ENCODE measurements around the gene CD40LG.

Gene CD40LG

DNA sequence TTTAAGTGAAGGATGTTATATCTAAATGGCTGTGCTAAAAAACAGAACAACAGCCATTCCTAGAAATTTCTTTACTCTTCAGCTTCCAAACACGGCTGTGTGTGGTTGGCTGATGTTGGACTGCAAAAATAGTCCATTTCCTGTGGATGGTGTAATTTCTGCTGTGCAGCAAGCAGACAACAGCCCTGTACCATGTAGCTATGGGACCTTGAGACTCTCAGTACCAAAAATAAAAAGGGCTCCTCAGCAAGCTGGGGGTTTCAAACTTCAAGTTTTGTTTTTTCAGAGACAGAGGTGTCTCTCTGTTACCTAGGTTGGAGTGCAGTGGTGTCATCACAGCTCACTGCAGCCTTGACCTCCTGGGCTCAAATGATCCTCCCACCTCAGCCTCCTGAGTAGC lies 18.1 kb downstream of the CD40LG start:
- Histone ChIP-seq H3K27me3 (ENCODE audit: control insufficient read depth in 1 of 2, insufficient read depth in 2 of 2, low read length in 2 of 2) (no peaks in the 10 kb centered on the region), H3K9ac (ENCODE audit: low read depth in 1 of 2, low read length in 2 of 2) (no peak overlapping the region), H3K27ac (ENCODE audit: low read depth, low read length) (no peak overlapping the region), H3K4me1 (ENCODE audit: control insufficient read depth in 1 of 2, insufficient read depth in 2 of 2, low read length in 2 of 2) (no peaks in the 10 kb centered on the region), H3K36me3 (ENCODE audit: control insufficient read depth in 1 of 2, insufficient read depth in 2 of 2, low read length in 2 of 2) (no peaks in the 10 kb centered on the region), H3K4me3 (ENCODE audit: low read depth in 1 of 2, low read length in 2 of 2) (no peak overlapping the region), H3K9me3 (ENCODE audit: control insufficient read depth in 1 of 2, low read length in 2 of 2) (no peaks in the 10 kb centered on the region)

DNA sequence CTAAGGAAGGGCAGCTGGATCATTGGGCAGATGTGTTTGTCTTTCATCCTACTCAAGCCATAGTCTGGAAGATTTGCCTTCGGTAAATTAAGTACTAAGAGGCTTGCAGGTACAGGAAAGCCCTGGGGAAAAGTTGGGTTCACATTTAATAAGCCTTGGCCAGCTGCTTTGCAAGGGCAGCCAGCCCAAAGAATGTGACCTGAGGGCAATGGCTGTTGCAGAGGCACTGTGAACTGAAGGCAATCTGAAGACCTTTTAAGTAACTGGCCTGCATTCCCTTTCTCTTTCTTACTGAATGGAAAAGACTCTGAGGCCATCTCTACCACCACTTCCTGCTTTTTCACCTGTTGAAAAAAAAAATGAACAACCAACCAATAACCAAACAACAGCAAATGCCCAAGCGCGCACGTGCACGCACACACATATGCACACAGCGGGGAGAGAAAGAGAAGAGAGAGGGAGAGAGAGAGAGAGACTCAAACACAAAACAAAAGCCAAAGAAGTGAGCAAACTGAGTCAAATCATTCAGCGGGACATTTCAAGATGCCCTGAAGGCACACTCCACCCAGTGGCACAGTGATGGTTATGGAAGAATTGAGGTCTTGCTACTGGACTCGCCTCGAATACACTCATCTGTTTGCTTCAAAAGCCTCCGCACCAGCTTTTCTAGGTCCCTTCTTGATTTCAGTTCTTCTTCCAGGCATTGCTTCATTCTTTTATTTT lies 19.6 kb downstream of the CD40LG start:
- H3K4me1 ChIP-seq (ENCODE audit: control insufficient read depth in 1 of 2, insufficient read depth in 2 of 2, low read length in 2 of 2): no peaks in the 10 kb centered on the region
- no peaks in the 10 kb centered on the region for H3K27me3 ChIP-seq (ENCODE audit: control insufficient read depth in 1 of 2, insufficient read depth in 2 of 2, low read length in 2 of 2)
- no peaks in the 10 kb centered on the region for H3K9me3 ChIP-seq (ENCODE audit: control insufficient read depth in 1 of 2, low read length in 2 of 2)
- H3K27ac ChIP-seq (ENCODE audit: low read depth, low read length): no peak overlapping the region
- H3K9ac ChIP-seq (ENCODE audit: low read depth in 1 of 2, low read length in 2 of 2): no peak overlapping the region
- H3K4me3 ChIP-seq (ENCODE audit: low read depth in 1 of 2, low read length in 2 of 2): no peak overlapping the region
- no peaks in the 10 kb centered on the region for H3K36me3 ChIP-seq (ENCODE audit: control insufficient read depth in 1 of 2, insufficient read depth in 2 of 2, low read length in 2 of 2)

DNA sequence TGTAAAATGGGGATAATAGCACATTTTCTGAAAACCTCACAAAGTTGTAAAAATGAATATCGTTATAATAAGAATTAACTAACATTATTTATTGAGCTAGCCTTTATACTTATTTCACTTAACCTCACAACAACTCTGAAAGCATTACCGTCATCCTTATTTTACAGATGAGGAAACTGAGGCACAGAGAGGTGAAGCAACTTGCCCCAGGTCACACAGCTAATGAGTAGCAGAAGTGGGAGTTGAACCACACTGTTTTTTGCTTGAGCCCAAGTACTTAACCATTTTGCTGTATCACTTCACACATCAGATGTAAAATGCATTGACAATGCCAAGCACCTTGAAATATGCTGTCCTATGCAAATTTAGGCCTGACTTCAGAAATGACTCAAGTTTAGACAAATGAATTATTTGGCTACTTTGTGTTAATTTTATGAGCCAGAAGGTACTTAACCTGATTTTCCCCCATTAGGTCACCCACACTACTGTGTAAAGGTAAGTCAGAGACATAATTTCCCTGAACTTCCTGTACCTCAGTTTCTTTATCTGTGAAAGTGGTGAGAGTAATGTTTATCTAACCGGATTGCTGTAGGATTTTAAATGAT lies 23.1 kb downstream of the CD40LG start:
- Histone ChIP-seq H3K27ac (ENCODE audit: low read depth, low read length) (no peak overlapping the region), H3K9ac (ENCODE audit: low read depth in 1 of 2, low read length in 2 of 2) (no peak overlapping the region), H3K36me3 (ENCODE audit: control insufficient read depth in 1 of 2, insufficient read depth in 2 of 2, low read length in 2 of 2) (no peaks in the 10 kb centered on the region), H3K9me3 (ENCODE audit: control insufficient read depth in 1 of 2, low read length in 2 of 2) (no peaks in the 10 kb centered on the region), H3K27me3 (ENCODE audit: control insufficient read depth in 1 of 2, insufficient read depth in 2 of 2, low read length in 2 of 2) (no peaks in the 10 kb centered on the region), H3K4me3 (ENCODE audit: low read depth in 1 of 2, low read length in 2 of 2) (no peak overlapping the region), H3K4me1 (ENCODE audit: control insufficient read depth in 1 of 2, insufficient read depth in 2 of 2, low read length in 2 of 2) (no peaks in the 10 kb centered on the region)

DNA sequence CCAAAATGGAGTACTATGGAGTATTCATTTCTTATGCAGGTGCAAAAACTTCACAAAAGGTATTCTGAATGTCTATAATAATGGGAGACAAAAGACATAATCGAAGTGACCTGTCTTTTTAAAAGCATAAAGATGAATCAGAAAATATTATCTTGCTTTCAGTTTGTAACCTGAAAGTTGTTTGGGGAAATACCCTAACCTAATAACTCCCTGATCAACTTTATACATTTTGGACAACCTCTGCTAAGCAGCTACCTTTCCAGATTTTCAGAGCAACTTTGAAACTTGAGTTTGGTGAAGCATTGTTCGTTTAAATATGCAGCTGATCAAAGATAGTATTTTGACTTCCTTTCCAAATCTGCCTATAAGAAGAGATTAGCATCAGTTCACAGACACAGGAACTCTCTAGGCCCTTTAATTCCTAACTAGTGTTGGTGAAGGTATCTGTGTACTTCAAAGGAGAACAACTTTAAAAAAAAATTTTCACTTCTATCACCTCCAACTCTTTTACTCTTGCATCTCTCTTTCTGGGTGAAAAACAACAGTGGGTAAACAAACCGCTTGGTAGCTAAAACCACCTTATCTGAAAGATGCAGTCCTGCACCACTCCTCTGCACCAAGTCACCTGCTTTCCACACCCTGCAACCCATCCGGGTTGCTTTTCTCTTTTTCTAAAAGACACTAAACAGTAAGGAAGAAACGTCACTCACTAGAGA lies 26.5 kb downstream of the CD40LG start:
- no peak overlapping the region for H3K9ac ChIP-seq (ENCODE audit: low read depth in 1 of 2, low read length in 2 of 2)
- no peaks in the 10 kb centered on the region for H3K36me3 ChIP-seq (ENCODE audit: control insufficient read depth in 1 of 2, insufficient read depth in 2 of 2, low read length in 2 of 2)
- H3K27me3 ChIP-seq (ENCODE audit: control insufficient read depth in 1 of 2, insufficient read depth in 2 of 2, low read length in 2 of 2): no peaks in the 10 kb centered on the region
- no peaks in the 10 kb centered on the region for H3K4me1 ChIP-seq (ENCODE audit: control insufficient read depth in 1 of 2, insufficient read depth in 2 of 2, low read length in 2 of 2)
- H3K27ac ChIP-seq (ENCODE audit: low read depth, low read length): no peak overlapping the region
- no peak overlapping the region for H3K4me3 ChIP-seq (ENCODE audit: low read depth in 1 of 2, low read length in 2 of 2)
- no peaks in the 10 kb centered on the region for H3K9me3 ChIP-seq (ENCODE audit: control insufficient read depth in 1 of 2, low read length in 2 of 2)

DNA sequence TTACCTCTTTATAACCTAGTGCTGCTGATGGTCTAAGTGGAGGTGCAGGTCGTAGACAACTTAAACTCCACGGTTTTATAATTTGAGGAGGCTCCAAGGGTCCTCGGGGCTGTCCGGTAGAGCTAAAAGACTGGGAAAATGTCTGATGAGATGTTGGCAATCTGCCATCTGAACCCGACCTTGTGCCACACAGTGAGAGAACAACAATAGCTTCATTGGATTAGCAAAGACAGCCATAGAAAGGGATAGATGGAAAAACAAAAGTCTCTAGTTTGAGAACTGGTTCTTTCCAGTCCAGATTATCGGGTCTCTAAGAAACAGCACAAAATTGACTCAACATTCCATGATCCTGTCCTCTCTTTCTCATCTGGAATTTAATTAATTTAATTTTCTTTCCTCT lies 31.6 kb downstream of the CD40LG start:
- Histone ChIP-seq H3K4me3 (ENCODE audit: low read depth in 1 of 2, low read length in 2 of 2) (no peak overlapping the region), H3K9me3 (ENCODE audit: control insufficient read depth in 1 of 2, low read length in 2 of 2) (no peaks in the 10 kb centered on the region), H3K4me1 (ENCODE audit: control insufficient read depth in 1 of 2, insufficient read depth in 2 of 2, low read length in 2 of 2) (no peaks in the 10 kb centered on the region), H3K27ac (ENCODE audit: low read depth, low read length) (no peak overlapping the region), H3K36me3 (ENCODE audit: control insufficient read depth in 1 of 2, insufficient read depth in 2 of 2, low read length in 2 of 2) (no peaks in the 10 kb centered on the region), H3K27me3 (ENCODE audit: control insufficient read depth in 1 of 2, insufficient read depth in 2 of 2, low read length in 2 of 2) (no peaks in the 10 kb centered on the region), H3K9ac (ENCODE audit: low read depth in 1 of 2, low read length in 2 of 2) (no peak overlapping the region)

DNA sequence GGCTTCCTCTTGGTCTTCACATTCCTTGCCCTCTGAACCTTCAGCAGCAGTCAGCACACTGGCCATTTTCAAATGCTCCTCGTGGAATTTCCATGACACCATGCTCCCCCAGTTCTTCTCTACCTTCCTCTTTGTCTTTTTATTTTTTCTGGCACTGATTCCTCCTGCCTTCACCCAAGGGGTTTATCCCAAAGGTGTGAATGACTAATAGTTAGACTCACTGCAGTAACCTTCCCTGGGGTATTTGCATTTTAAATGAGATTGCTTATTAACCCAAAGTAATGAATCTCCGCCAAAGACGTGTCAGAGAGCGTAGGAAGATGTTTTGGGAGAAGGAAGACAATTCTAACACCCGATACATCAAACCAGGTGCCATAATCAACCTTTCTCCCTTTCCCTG lies 36.2 kb downstream of the CD40LG start:
- Histone ChIP-seq H3K9me3 (ENCODE audit: control insufficient read depth in 1 of 2, low read length in 2 of 2) (no peaks in the 10 kb centered on the region), H3K27ac (ENCODE audit: low read depth, low read length) (no peak overlapping the region), H3K36me3 (ENCODE audit: control insufficient read depth in 1 of 2, insufficient read depth in 2 of 2, low read length in 2 of 2) (no peaks in the 10 kb centered on the region), H3K4me3 (ENCODE audit: low read depth in 1 of 2, low read length in 2 of 2) (no peak overlapping the region), H3K9ac (ENCODE audit: low read depth in 1 of 2, low read length in 2 of 2) (no peak overlapping the region), H3K4me1 (ENCODE audit: control insufficient read depth in 1 of 2, insufficient read depth in 2 of 2, low read length in 2 of 2) (no peaks in the 10 kb centered on the region), H3K27me3 (ENCODE audit: control insufficient read depth in 1 of 2, insufficient read depth in 2 of 2, low read length in 2 of 2) (no peaks in the 10 kb centered on the region)

DNA sequence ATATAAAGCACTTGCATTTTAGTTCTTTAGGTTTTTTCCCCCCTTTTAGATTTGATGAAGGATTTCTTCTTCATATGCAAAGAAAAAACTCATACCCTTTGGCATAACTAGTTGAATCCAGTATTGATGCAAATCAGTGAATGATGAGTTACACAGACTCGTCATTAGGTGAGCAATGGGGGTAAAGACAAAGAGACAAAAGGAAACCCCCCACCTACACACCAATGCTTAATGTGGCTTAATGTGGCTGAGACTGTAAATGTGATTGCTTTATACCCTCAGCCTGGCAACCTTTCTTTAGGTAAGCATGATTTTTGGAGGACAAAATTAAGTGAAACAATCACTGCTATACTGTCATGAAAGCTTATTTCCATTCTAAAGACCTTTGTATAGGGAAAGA lies 39.5 kb downstream of the CD40LG start:
- H3K36me3 ChIP-seq (ENCODE audit: control insufficient read depth in 1 of 2, insufficient read depth in 2 of 2, low read length in 2 of 2): no peaks in the 10 kb centered on the region
- no peaks in the 10 kb centered on the region for H3K27me3 ChIP-seq (ENCODE audit: control insufficient read depth in 1 of 2, insufficient read depth in 2 of 2, low read length in 2 of 2)
- H3K4me1 ChIP-seq (ENCODE audit: control insufficient read depth in 1 of 2, insufficient read depth in 2 of 2, low read length in 2 of 2): no peaks in the 10 kb centered on the region
- H3K4me3 ChIP-seq (ENCODE audit: low read depth in 1 of 2, low read length in 2 of 2): no peak overlapping the region
- H3K27ac ChIP-seq (ENCODE audit: low read depth, low read length): no peak overlapping the region
- H3K9ac ChIP-seq (ENCODE audit: low read depth in 1 of 2, low read length in 2 of 2): no peak overlapping the region
- no peaks in the 10 kb centered on the region for H3K9me3 ChIP-seq (ENCODE audit: control insufficient read depth in 1 of 2, low read length in 2 of 2)

DNA sequence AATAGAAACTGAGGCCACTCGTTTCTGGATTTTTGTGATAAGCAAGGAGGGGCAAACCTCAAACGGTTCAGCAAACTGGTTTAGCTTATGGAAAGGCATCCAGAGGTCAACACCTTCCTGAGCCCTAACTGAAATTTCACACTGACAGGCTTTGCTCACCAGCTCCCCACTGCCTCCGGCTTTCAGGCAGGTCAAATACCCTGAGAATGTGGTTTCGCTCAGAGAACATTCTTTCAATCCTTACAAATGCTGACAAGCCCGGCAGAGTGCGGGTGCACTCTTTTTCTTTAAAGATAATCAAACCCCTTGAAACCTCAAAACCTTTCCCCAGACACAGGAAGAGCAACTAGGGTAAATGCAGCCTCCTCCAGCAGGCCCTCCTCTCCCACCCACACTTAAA lies 41.5 kb downstream of the CD40LG start:
- no peaks in the 10 kb centered on the region for H3K27me3 ChIP-seq (ENCODE audit: control insufficient read depth in 1 of 2, insufficient read depth in 2 of 2, low read length in 2 of 2)
- no peak overlapping the region for H3K4me3 ChIP-seq (ENCODE audit: low read depth in 1 of 2, low read length in 2 of 2)
- no peak overlapping the region for H3K9ac ChIP-seq (ENCODE audit: low read depth in 1 of 2, low read length in 2 of 2)
- H3K9me3 ChIP-seq (ENCODE audit: control insufficient read depth in 1 of 2, low read length in 2 of 2): no peaks in the 10 kb centered on the region
- no peaks in the 10 kb centered on the region for H3K4me1 ChIP-seq (ENCODE audit: control insufficient read depth in 1 of 2, insufficient read depth in 2 of 2, low read length in 2 of 2)
- H3K36me3 ChIP-seq (ENCODE audit: control insufficient read depth in 1 of 2, insufficient read depth in 2 of 2, low read length in 2 of 2): no peaks in the 10 kb centered on the region
- H3K27ac ChIP-seq (ENCODE audit: low read depth, low read length): no peak overlapping the region

DNA sequence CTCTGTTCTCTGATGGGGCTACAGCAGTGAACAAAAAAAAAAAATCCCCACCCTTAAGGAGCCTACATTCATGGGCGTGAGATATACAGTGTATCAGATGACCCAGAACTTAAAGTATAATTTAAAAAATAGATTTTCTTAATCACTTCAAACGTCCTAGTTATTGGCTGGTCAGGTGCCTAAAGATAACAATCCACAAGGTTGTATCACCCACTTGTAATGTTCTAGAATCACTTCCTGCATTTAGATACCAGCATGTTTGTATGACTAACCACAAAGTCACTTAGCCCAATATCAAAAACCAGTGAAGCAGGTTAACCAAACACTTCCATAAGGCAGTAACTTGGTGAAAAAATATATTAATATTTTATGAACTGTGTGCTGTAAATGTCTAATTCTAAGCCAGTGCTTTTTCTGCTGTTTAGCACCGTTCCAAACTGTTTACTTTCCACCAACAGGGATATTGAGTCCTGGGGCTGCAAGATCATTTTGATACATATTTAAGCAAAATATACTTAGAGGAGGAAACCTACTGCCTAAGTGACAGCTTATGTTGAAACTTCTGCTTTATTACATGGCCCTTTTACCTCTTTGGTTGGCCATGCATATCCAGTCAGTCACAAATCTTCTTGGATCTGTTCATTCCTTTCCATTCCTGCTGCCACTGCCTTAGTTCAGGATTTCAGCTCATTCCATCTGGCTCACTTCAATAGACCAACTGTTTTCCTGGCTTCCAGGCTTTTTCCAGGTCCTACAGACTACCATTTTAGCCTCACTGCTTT lies 43.3 kb downstream of the CD40LG start:
- Histone ChIP-seq H3K4me3 (ENCODE audit: low read depth in 1 of 2, low read length in 2 of 2) (no peak overlapping the region), H3K9ac (ENCODE audit: low read depth in 1 of 2, low read length in 2 of 2) (no peak overlapping the region), H3K27me3 (ENCODE audit: control insufficient read depth in 1 of 2, insufficient read depth in 2 of 2, low read length in 2 of 2) (no peaks in the 10 kb centered on the region), H3K36me3 (ENCODE audit: control insufficient read depth in 1 of 2, insufficient read depth in 2 of 2, low read length in 2 of 2) (no peaks in the 10 kb centered on the region), H3K27ac (ENCODE audit: low read depth, low read length) (no peak overlapping the region), H3K9me3 (ENCODE audit: control insufficient read depth in 1 of 2, low read length in 2 of 2) (no peaks in the 10 kb centered on the region), H3K4me1 (ENCODE audit: control insufficient read depth in 1 of 2, insufficient read depth in 2 of 2, low read length in 2 of 2) (no peaks in the 10 kb centered on the region)

DNA sequence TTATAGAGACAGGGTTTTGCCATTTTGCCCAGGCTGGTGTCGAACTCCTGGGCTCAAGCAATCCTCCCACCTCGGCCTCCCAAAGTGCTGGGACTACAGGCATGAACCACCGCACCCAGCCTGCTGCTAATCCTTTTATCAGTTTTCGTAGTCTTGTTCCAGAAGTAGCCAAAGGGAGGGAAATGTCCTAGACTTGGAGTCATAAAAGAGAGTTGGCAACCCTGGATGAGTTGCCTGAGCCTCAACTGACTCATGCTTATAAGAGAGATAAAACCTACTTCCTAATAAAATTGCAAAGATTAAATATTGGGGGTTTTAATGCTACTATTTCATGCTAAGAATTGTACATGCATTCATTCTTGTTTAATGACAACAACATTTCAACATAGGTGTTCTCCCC lies 44.3 kb downstream of the CD40LG start:
- Histone ChIP-seq H3K4me3 (ENCODE audit: low read depth in 1 of 2, low read length in 2 of 2) (no peak overlapping the region), H3K27me3 (ENCODE audit: control insufficient read depth in 1 of 2, insufficient read depth in 2 of 2, low read length in 2 of 2) (no peaks in the 10 kb centered on the region), H3K9ac (ENCODE audit: low read depth in 1 of 2, low read length in 2 of 2) (no peak overlapping the region), H3K27ac (ENCODE audit: low read depth, low read length) (no peak overlapping the region), H3K36me3 (ENCODE audit: control insufficient read depth in 1 of 2, insufficient read depth in 2 of 2, low read length in 2 of 2) (no peaks in the 10 kb centered on the region), H3K4me1 (ENCODE audit: control insufficient read depth in 1 of 2, insufficient read depth in 2 of 2, low read length in 2 of 2) (no peaks in the 10 kb centered on the region), H3K9me3 (ENCODE audit: control insufficient read depth in 1 of 2, low read length in 2 of 2) (no peaks in the 10 kb centered on the region)
